KMS-11 (cell line): ENCODE data around the gene CRYL1.
A peak's percentile ranks its signal among the peaks of the same experiment; 100 is the strongest.

ENCODE experiments used
- H2AFZ ChIP-seq: fragments of 200-600 bp; sonication (generic); 2 replicates; pipeline ENCODE4 v1.6.1; 2016; ENCODE audit warnings: antibody characterized with exemption, mixed run types, low read depth
- H3K27ac ChIP-seq: fragments of 200-600 bp; sonication (generic); 2 replicates; pipeline ENCODE4 v1.6.1; 2016; ENCODE audit warnings: mild to moderate bottlenecking, mixed run types
- H3K27me3 ChIP-seq: fragments of 200-600 bp; sonication (generic); 2 replicates; pipeline ENCODE4 v1.6.1; 2017; ENCODE audit warnings: mild to moderate bottlenecking, low read depth, mixed run types, moderate library complexity; ENCODE audit not compliant: insufficient read depth
- H3K36me3 ChIP-seq: fragments of 200-600 bp; sonication (generic); 2 replicates; pipeline ENCODE4 v1.6.1; 2017; ENCODE audit warnings: mild to moderate bottlenecking, mixed run types; ENCODE audit not compliant: insufficient read depth
- H3K4me1 ChIP-seq: fragments of 200-600 bp; sonication (generic); 2 replicates; pipeline ENCODE4 v1.6.1; 2016; ENCODE audit warnings: mild to moderate bottlenecking, low read depth, mixed run types; ENCODE audit not compliant: poor library complexity, severe bottlenecking
- H3K4me2 ChIP-seq: fragments of 200-600 bp; sonication (generic); 2 replicates; pipeline ENCODE4 v1.7.0; 2016; ENCODE audit warnings: mild to moderate bottlenecking, mixed run types
- H3K4me3 ChIP-seq: fragments of 200-600 bp; sonication (generic); IDR thresholded peaks from 2 replicates; pipeline ENCODE4 v1.6.1; 2017; ENCODE audit warnings: low read depth, low read length, mixed read lengths; ENCODE audit not compliant: insufficient read depth
- H3K79me2 ChIP-seq: fragments of 200-600 bp; sonication (generic); 2 replicates; pipeline ENCODE4 v1.6.1; 2016; ENCODE audit warnings: low read depth, mixed run types; ENCODE audit not compliant: insufficient read depth
- H3K9ac ChIP-seq: fragments of 200-600 bp; sonication (generic); 2 replicates; pipeline ENCODE4 v1.6.1; 2016; ENCODE audit warnings: mild to moderate bottlenecking, mixed run types
- H4K20me1 ChIP-seq: fragments of 200-600 bp; sonication (generic); 2 replicates; pipeline ENCODE4 v1.6.1; 2016; ENCODE audit warnings: mild to moderate bottlenecking, mixed run types; ENCODE audit not compliant: insufficient read depth
- CTCF ChIP-seq: fragments of 200-600 bp; sonication (generic); conservative IDR thresholded peaks from 2 replicates; pipeline ENCODE4 v1.6.1; 2017; ENCODE audit warnings: low read depth, mild to moderate bottlenecking, antibody characterized with exemption, low read length, moderate library complexity, mixed read lengths

Gene CRYL1

GRCh38 chr13:20388184-20388583, 137.5 kb downstream of the CRYL1 start:
- Histone ChIP-seq H3K4me1 (peaks cover 26% of the 10 kb centered on the region), H2AFZ (peak overlapping the region; percentile 7; the same call in 1 of the 2 replicates), H4K20me1 (no peaks in the 10 kb centered on the region), H3K9ac (no peak overlapping the region; the same call in 1 of the 2 replicates), H3K27ac (no peak overlapping the region), H3K27me3 (no peaks in the 10 kb centered on the region), H3K36me3 (no peaks in the 10 kb centered on the region), H3K4me2 (peak overlapping the region; percentile 21; the same call in 1 of the 2 replicates), H3K79me2 (no peaks in the 10 kb centered on the region), H3K4me3 (no peak overlapping the region)
- no peak for TF ChIP-seq CTCF

- Histone ChIP-seq H3K27ac (no peak overlapping the region), H4K20me1 (no peaks in the 10 kb centered on the region), H3K36me3 (no peaks in the 10 kb centered on the region), H3K79me2 (no peaks in the 10 kb centered on the region), H3K4me3 (no peak overlapping the region), H3K4me1 (peaks cover 32% of the 10 kb centered on the region), H3K9ac (no peak overlapping the region; the same call in 1 of the 2 replicates), H3K27me3 (no peaks in the 10 kb centered on the region), H3K4me2 (peak overlapping the region; percentile 21; the same call in 1 of the 2 replicates), H2AFZ (peak overlapping the region; percentile 7; the same call in 1 of the 2 replicates)
- TF ChIP-seq CTCF: no peak
Observed at GRCh38 chr13:20387441-20387971, 138.2 kb downstream of the CRYL1 start.

DNA sequence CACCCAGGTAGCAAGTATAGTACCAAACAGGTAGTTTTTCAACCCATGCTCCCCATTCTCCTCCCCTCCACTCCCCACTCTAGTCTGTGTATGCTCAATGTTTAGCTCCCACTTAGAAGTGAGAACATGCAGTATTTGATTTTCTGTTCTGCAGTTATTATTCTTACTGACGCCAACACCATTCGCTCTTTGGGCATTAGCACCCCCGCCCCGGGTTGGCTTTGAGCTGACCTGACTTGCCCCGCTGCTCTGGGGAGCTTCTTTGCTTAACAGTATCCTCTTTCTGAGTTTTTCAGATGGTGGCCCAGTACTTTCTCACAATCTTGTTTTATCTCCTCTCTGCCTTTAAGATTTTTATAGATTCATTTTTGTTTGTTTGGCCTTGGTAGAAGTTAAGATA, 138.7 kb downstream of the CRYL1 start:
- H3K4me2 ChIP-seq: no peak overlapping the region
- peaks cover 35% of the 10 kb centered on the region for H3K4me1 ChIP-seq
- no peaks in the 10 kb centered on the region for H3K79me2 ChIP-seq
- H3K9ac ChIP-seq: no peak overlapping the region
- no peaks in the 10 kb centered on the region for H3K27me3 ChIP-seq
- H4K20me1 ChIP-seq: no peaks in the 10 kb centered on the region
- no peak overlapping the region for H3K4me3 ChIP-seq
- H3K36me3 ChIP-seq: no peaks in the 10 kb centered on the region
- no peak for TF ChIP-seq CTCF
- H2AFZ ChIP-seq: no peak overlapping the region
- no peak overlapping the region for H3K27ac ChIP-seq

- peaks cover 29% of the 10 kb centered on the region for H3K4me1 ChIP-seq
- H3K36me3 ChIP-seq: no peaks in the 10 kb centered on the region
- TF ChIP-seq CTCF: no peak
- peak overlapping the region; percentile 11; the same call in 1 of the 2 replicates for H3K27ac ChIP-seq
- H3K9ac ChIP-seq: no peak overlapping the region
- peak overlapping the region; percentile 47; the same call in 1 of the 2 replicates for H2AFZ ChIP-seq
- peak overlapping the region; percentile 73 for H3K4me2 ChIP-seq
- no peak overlapping the region for H3K4me3 ChIP-seq
- H3K79me2 ChIP-seq: no peaks in the 10 kb centered on the region
- no peaks in the 10 kb centered on the region for H3K27me3 ChIP-seq
- no peaks in the 10 kb centered on the region for H4K20me1 ChIP-seq
Observed at GRCh38 chr13:20383058-20383457, 142.6 kb downstream of the CRYL1 start.
